HepG2 (cell line): Measurements from ENCODE around the gene CDK2. TPM values are rescaled to one million over a fixed set of nuclear protein-coding genes. Genes with fewer than 3 reads are reported as not detected.

ENCODE experiments used
- BRD4 ChIP-seq: sonication (generic); formaldehyde crosslinking; IDR thresholded peaks from 2 replicates; pipeline ENCODE4 v1.4.0; 2020; ENCODE audit warnings: missing genetic modification reagents
- CREM ChIP-seq, 2 experiments: sonication (generic) in 1 of 2; formaldehyde crosslinking in 1 of 2; IDR thresholded peaks; 2 replicates each; pipeline versions ENCODE4 v1.4.0 to v1.6.1; 2016 to 2020; ENCODE audit warnings: antibody characterized with exemption in 1 of 2, mild to moderate bottlenecking in 1 of 2, missing genetic modification reagents in 1 of 2
- ESRRA ChIP-seq: sonication (generic); formaldehyde crosslinking; IDR thresholded peaks from 2 replicates; pipeline ENCODE4 v1.5.1; 2020; ENCODE audit warnings: mild to moderate bottlenecking, low read depth, missing genetic modification reagents
- FOXK1 ChIP-seq: sonication (generic); formaldehyde crosslinking; IDR thresholded peaks from 2 replicates; pipeline ENCODE4 v1.4.0; 2020; ENCODE audit warnings: low read depth, missing genetic modification reagents, borderline replicate concordance
- GATA4 ChIP-seq: sonication (generic); IDR thresholded peaks from 2 replicates; pipeline ENCODE4 v1.6.1; 2016; ENCODE audit warnings: antibody characterized with exemption, low read depth, borderline replicate concordance
- GZF1 ChIP-seq: sonication (generic); formaldehyde crosslinking; IDR thresholded peaks from 2 replicates; pipeline ENCODE4 v1.5.1; 2020; ENCODE audit warnings: mild to moderate bottlenecking, missing genetic modification reagents
- HDAC1 ChIP-seq: sonication (generic); formaldehyde crosslinking; IDR thresholded peaks from 2 replicates; pipeline ENCODE4 v1.5.1; 2020; ENCODE audit warnings: mild to moderate bottlenecking, missing genetic modification reagents
- HMG20B ChIP-seq: conservative IDR thresholded peaks from 2 replicates; pipeline ENCODE4 v1.6.1; 2016; ENCODE audit warnings: missing genetic modification reagents, missing compliant biosample characterization
- HNRNPLL ChIP-seq: fragments of 200-400 bp; formaldehyde crosslinking; IDR thresholded peaks from 2 replicates; pipeline ENCODE4 v1.6.1; 2017; ENCODE audit warnings: mild to moderate bottlenecking, low read depth, low read length; ENCODE audit not compliant: poor library complexity, severe bottlenecking
- KDM3A ChIP-seq: IDR thresholded peaks from 2 replicates; pipeline ENCODE4 v1.6.1; 2018; ENCODE audit warnings: low read depth, missing compliant biosample characterization
- KLF16 ChIP-seq, 2 experiments: sonication (generic) in 1 of 2; formaldehyde crosslinking in 1 of 2; IDR thresholded peaks; 2 replicates each; pipeline versions ENCODE4 v1.6.1 to v1.8.0; 2016 to 2023; ENCODE audit warnings: missing genetic modification reagents in 2 of 2, missing compliant biosample characterization in 1 of 2
- MTF2 ChIP-seq: sonication (generic); formaldehyde crosslinking; IDR thresholded peaks from 2 replicates; pipeline ENCODE4 v1.5.0; 2020; ENCODE audit warnings: missing genetic modification reagents, borderline replicate concordance
- NAIF1 ChIP-seq: sonication (generic); formaldehyde crosslinking; IDR thresholded peaks from 2 replicates; pipeline ENCODE4 v1.5.0; 2020; ENCODE audit warnings: mild to moderate bottlenecking, missing genetic modification reagents, borderline replicate concordance
- NCOA2 ChIP-seq: sonication (generic); formaldehyde crosslinking; IDR thresholded peaks from 2 replicates; pipeline ENCODE4 v1.8.0; 2022; ENCODE audit warnings: inconsistent platforms
- NCOR1 ChIP-seq: fragments of 200-600 bp; sonication (generic); IDR thresholded peaks from 2 replicates; pipeline ENCODE4 v1.7.0; 2017; ENCODE audit warnings: antibody characterized with exemption, low read length, borderline replicate concordance
- RARA ChIP-seq: IDR thresholded peaks from 2 replicates; pipeline ENCODE4 v1.6.1; 2016; ENCODE audit warnings: missing genetic modification reagents, missing compliant biosample characterization
- SMAD1 ChIP-seq: sonication (generic); formaldehyde crosslinking; IDR thresholded peaks from 2 replicates; pipeline ENCODE4 v1.4.0; 2020; ENCODE audit warnings: missing genetic modification reagents, low read depth, mild to moderate bottlenecking, borderline replicate concordance
- SMAD3 ChIP-seq: sonication (generic); formaldehyde crosslinking; IDR thresholded peaks from 2 replicates; pipeline ENCODE4 v1.4.0; 2020; ENCODE audit warnings: missing genetic modification reagents
- SOX6 ChIP-seq, 2 experiments: fragments of 450-650 bp in 1 of 2; sonication (generic) in 1 of 2; formaldehyde crosslinking in 1 of 2; IDR thresholded peaks; 2 replicates each; pipeline versions ENCODE4 v1.4.0 to v1.6.1; 2017 to 2020; ENCODE audit warnings: antibody characterized with exemption in 1 of 2, mild to moderate bottlenecking in 1 of 2, missing genetic modification reagents in 1 of 2
- TEAD3 ChIP-seq: optimal IDR thresholded peaks from 2 replicates; pipeline ENCODE3; 2016; ENCODE audit warnings: borderline replicate concordance
- XRCC5 ChIP-seq: fragments of 200-400 bp; formaldehyde crosslinking; optimal IDR thresholded peaks from 2 replicates; pipeline ENCODE3; 2017; ENCODE audit warnings: mild to moderate bottlenecking, low read length
- ZFP41 ChIP-seq: sonication (generic); formaldehyde crosslinking; IDR thresholded peaks from 2 replicates; pipeline ENCODE4 v1.4.0; 2020; ENCODE audit warnings: mild to moderate bottlenecking, missing genetic modification reagents, borderline replicate concordance
- ZKSCAN8 ChIP-seq: IDR thresholded peaks from 2 replicates; pipeline ENCODE4 v1.6.1; 2016; ENCODE audit warnings: borderline replicate concordance, missing genetic modification reagents, missing compliant biosample characterization
- ZNF101 ChIP-seq: sonication (generic); formaldehyde crosslinking; IDR thresholded peaks from 2 replicates; pipeline ENCODE4 v1.4.0; 2020; ENCODE audit warnings: mild to moderate bottlenecking, low read depth, missing genetic modification reagents, borderline replicate concordance
- ZNF331 ChIP-seq: sonication (generic); formaldehyde crosslinking; IDR thresholded peaks from 2 replicates; pipeline ENCODE4 v1.4.0; 2020; ENCODE audit warnings: missing genetic modification reagents
- ZNF382 ChIP-seq: sonication (generic); formaldehyde crosslinking; IDR thresholded peaks from 2 replicates; pipeline ENCODE4 v1.5.0; 2020; ENCODE audit warnings: missing genetic modification reagents, mild to moderate bottlenecking, borderline replicate concordance
- ZNF460 ChIP-seq: sonication (generic); formaldehyde crosslinking; IDR thresholded peaks from 2 replicates; pipeline ENCODE4 v1.5.1; 2020; ENCODE audit warnings: missing genetic modification reagents, mild to moderate bottlenecking, borderline replicate concordance
- ZNF672 ChIP-seq: sonication (generic); formaldehyde crosslinking; IDR thresholded peaks from 2 replicates; pipeline ENCODE4 v1.8.1; 2022; ENCODE audit warnings: missing genetic modification reagents
- ZNF720 ChIP-seq: sonication (generic); formaldehyde crosslinking; IDR thresholded peaks from 2 replicates; pipeline ENCODE4 v1.4.0; 2020; ENCODE audit warnings: missing genetic modification reagents
- polyA plus RNA-seq, 8 experiments: library from polyadenylated mRNA; depleted of rRNA in 3 of 8; stranded (reverse) in 7 of 8; unstranded in 1 of 8; fragments of >200 nt; fragmentation: Illumina TruSeq in 4 of 8; extraction: Trizol in 4 of 8; gene quantifications; 2 replicates each; pipeline versions ENCODE4 v1.2.1 to v1.2.3, GENCODE V29; 2011 to 2016; ENCODE audit warnings: low read depth in 4 of 8, missing spikeins in 1 of 8, mixed read lengths in 1 of 8; ENCODE audit not compliant: insufficient read depth in 1 of 8
- total RNA-seq, 5 experiments: library from RNA; depleted of rRNA; stranded (reverse); fragments of >200 nt; fragmentation: Illumina TruSeq; extraction: Trizol; gene quantifications; 2 replicates each; pipeline ENCODE4 v1.2.3, GENCODE V29; 2016; ENCODE audit warnings: low read depth in 1 of 5
- TF ChIP-seq, protein P1 (sequence below): sonication (generic); formaldehyde crosslinking; IDR thresholded peaks from 2 replicates; pipeline ENCODE4 v1.4.0; 2020; ENCODE audit warnings: mild to moderate bottlenecking, missing genetic modification reagents
- TF ChIP-seq, protein P2 (sequence below): IDR thresholded peaks from 2 replicates; pipeline ENCODE4 v1.6.1; 2016; ENCODE audit warnings: missing compliant biosample characterization, missing genetic modification reagents, borderline replicate concordance

Gene CDK2
- total and polyA plus RNA-seq, 2 of the 13 experiments (the other 11 are each of a cell fraction or from before 2014, with no cell fraction given) = 47.5 to 52.6 TPM

DNA sequence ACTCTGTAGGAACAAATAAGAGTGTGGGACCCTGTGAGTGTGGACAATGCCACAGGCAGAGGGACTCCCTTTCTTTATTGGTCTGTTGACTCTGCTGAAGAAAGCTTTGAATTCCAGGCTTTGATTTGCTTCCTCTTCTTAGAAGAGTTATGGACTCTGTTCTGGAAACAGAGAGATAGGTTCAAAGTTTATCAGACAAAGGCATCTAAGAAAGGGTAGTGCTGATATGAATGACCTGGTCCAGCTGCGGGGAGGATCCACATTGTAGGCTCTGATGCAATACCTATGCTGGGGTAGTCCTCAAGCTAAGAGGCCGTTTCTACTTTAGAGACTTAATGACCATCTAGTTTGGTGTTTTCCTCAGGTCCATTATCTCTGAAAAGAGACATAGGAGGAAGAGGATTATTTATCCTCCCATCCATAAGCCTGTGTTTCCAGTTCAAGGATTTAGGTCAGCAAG, 43.5 kb downstream of the CDK2 start (continued):
- TF ChIP-seq ZNF382 (CRISPR knock-in tag) = no peak
- TF ChIP-seq TEAD3 (CRISPR knock-in tag) = peak; percentile 83
- TF ChIP-seq ZKSCAN8 (CRISPR knock-in tag) = no peak
- no peak for TF ChIP-seq SMAD1 (CRISPR knock-in tag)
- TF ChIP-seq SOX6 (IDR thresholded peaks at IDR 0.05) = no peak
- TF ChIP-seq SOX6 (CRISPR knock-in tag; IDR thresholded peaks at IDR 0.05) = peak; percentile 96
- no peak for TF ChIP-seq BRD4 (CRISPR knock-in tag)
- TF ChIP-seq MTF2 = no peak
- 0 out of 2 replicates have a peak, but pooled peaks have one; percentile 34 for TF ChIP-seq KDM3A
- peak; percentile 71 for TF ChIP-seq CREM (IDR thresholded peaks at IDR 0.05)
- no peak for TF ChIP-seq CREM (CRISPR knock-in tag; IDR thresholded peaks at IDR 0.05)
- no peak for TF ChIP-seq ZNF460 (CRISPR knock-in tag)
- no peak for TF ChIP-seq GZF1 (CRISPR knock-in tag)
- peak; percentile 36; the same call in 1 of the 2 replicates for TF ChIP-seq FOXK1 (CRISPR knock-in tag)
- no peak for TF ChIP-seq ZFP41
- TF ChIP-seq KLF16 (CRISPR knock-in tag; IDR thresholded peaks at IDR 0.05) = peak in 1 of 2 experiments; percentile 40; a peak in 1 of 4 replicates
- TF ChIP-seq ZNF101 = no peak
- peak; percentile 78 for TF ChIP-seq RARA (CRISPR knock-in tag)
- peak; percentile 68 for TF ChIP-seq NCOA2
- no peak for TF ChIP-seq ZNF672 (CRISPR knock-in tag)
- peak; percentile 57; the same call in 1 of the 2 replicates for TF ChIP-seq ZNF331
- no peak for TF ChIP-seq HNRNPLL
- peak; percentile 74; the same call in 1 of the 2 replicates for TF ChIP-seq HMG20B (CRISPR knock-in tag)
- TF ChIP-seq SMAD3 (CRISPR knock-in tag) = 0 out of 2 replicates have a peak, but pooled peaks have one; percentile 32
- TF ChIP-seq, protein P1, sequence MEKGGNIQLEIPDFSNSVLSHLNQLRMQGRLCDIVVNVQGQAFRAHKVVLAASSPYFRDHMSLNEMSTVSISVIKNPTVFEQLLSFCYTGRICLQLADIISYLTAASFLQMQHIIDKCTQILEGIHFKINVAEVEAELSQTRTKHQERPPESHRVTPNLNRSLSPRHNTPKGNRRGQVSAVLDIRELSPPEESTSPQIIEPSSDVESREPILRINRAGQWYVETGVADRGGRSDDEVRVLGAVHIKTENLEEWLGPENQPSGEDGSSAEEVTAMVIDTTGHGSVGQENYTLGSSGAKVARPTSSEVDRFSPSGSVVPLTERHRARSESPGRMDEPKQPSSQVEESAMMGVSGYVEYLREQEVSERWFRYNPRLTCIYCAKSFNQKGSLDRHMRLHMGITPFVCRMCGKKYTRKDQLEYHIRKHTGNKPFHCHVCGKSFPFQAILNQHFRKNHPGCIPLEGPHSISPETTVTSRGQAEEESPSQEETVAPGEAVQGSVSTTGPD (CRISPR knock-in tag) = no peak
- peak; percentile 54; the same call in 1 of the 2 replicates for TF ChIP-seq HDAC1 (CRISPR knock-in tag)
- peak; percentile 58; the same call in 1 of the 2 replicates for TF ChIP-seq GATA4
- no peak for TF ChIP-seq XRCC5
- TF ChIP-seq NCOR1 = peak; percentile 72
- no peak for TF ChIP-seq NAIF1
- peak; percentile 81; the same call in 1 of the 2 replicates for TF ChIP-seq ESRRA (CRISPR knock-in tag)
- TF ChIP-seq, protein P2, sequence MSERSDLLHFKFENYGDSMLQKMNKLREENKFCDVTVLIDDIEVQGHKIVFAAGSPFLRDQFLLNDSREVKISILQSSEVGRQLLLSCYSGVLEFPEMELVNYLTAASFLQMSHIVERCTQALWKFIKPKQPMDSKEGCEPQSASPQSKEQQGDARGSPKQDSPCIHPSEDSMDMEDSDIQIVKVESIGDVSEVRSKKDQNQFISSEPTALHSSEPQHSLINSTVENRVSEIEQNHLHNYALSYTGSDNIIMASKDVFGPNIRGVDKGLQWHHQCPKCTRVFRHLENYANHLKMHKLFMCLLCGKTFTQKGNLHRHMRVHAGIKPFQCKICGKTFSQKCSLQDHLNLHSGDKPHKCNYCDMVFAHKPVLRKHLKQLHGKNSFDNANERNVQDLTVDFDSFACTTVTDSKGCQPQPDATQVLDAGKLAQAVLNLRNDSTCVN (CRISPR knock-in tag) = no peak
- no peak for TF ChIP-seq ZNF720 (CRISPR knock-in tag)
